Measurements from ENCODE around the gene FBN2.
A peak's percentile ranks its signal among the peaks of the same experiment; 100 is the strongest.

Gene FBN2

DNA sequence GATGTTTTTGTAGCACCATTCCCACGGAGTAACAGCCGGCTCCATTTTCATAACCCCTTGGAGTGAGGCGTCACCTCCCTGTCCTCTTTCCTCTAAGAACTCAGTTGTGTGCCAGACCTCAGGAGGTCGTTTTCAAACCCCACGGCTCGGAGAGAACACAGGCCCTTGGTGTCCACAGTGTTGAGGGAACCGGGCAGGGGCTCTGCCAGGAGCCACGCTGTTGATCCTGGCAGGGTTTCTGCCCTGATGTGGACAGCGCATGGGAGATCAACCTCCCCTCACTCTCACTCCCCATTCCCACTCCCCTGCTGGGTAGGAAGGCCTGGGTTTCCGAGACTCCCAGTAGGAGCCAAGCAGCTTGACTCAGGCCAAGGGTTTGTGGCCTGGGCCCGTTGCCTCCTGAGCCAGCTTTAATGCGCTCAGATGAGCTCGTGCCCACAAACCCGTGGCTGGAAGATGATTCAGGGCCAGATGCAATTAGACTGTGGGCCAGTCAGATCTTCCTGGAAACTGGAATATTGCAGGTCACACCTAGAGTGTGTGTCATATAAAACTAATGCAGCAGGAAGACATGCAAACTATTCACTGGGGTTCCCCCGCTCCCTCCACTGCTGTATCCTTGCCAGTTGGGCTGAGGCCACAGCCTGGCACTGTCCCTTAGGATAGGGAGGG lies 321.0 kb downstream of the FBN2 start:
- TF ChIP-seq, protein P1, sequence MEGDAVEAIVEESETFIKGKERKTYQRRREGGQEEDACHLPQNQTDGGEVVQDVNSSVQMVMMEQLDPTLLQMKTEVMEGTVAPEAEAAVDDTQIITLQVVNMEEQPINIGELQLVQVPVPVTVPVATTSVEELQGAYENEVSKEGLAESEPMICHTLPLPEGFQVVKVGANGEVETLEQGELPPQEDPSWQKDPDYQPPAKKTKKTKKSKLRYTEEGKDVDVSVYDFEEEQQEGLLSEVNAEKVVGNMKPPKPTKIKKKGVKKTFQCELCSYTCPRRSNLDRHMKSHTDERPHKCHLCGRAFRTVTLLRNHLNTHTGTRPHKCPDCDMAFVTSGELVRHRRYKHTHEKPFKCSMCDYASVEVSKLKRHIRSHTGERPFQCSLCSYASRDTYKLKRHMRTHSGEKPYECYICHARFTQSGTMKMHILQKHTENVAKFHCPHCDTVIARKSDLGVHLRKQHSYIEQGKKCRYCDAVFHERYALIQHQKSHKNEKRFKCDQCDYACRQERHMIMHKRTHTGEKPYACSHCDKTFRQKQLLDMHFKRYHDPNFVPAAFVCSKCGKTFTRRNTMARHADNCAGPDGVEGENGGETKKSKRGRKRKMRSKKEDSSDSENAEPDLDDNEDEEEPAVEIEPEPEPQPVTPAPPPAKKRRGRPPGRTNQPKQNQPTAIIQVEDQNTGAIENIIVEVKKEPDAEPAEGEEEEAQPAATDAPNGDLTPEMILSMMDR (IDR thresholded peaks at IDR 0.05; ENCODE audit: low read length, missing control alignments): no peak
- peak; percentile 24 for DNase-seq (ENCODE audit: low read depth)
- H3K4me3 ChIP-seq (replicated peaks; ENCODE audit: low read depth, low read length): no peak overlapping the region

DNA sequence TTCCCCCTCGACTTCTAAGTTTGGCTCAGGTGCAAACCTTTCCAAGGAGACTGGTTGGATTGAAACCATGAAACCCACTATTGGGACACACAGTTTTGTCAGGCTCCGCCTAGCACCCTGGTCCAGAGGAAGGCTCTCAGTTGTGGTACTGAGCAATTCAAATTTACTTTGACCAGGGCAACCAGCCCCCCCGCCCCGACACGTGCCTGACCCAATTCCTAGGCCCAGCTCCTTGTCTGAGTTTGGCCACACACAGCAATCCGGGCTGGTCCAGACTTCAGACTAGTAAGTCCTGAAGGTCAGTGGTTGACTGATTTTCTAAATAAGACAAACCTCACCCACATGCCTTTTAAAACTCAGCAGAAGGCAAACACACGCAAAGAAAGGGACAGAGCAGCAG lies 321.8 kb downstream of the FBN2 start:
- TF ChIP-seq, protein P1 (IDR thresholded peaks at IDR 0.05; ENCODE audit: low read length, missing control alignments): no peak
- DNase-seq (ENCODE audit: low read depth): no peak
- H3K4me3 ChIP-seq (replicated peaks; ENCODE audit: low read depth, low read length): no peak overlapping the region

DNA sequence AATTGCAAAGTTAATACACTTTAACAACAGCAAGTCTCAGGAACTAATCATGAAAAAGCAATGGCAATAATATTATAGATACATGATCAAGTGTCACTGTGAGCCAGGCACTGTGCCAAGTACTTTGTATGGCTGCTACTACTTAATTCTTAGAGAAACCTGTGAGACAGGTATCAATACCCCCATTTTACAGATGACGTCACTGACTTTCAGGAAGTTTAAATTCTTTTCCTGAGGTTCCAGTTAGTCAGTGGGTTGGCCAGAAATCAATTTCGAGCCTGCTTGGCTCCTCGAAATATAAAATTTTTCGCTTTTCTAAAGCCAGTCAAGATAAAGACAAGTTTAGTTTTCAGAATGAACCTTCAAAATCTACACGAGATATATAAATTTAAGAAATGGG lies 324.2 kb downstream of the FBN2 start:
- TF ChIP-seq, protein P1 (IDR thresholded peaks at IDR 0.05; ENCODE audit: low read length, missing control alignments): no peak
- DNase-seq (ENCODE audit: low read depth): no peak
- no peak overlapping the region for H3K4me3 ChIP-seq (replicated peaks; ENCODE audit: low read depth, low read length)

DNA sequence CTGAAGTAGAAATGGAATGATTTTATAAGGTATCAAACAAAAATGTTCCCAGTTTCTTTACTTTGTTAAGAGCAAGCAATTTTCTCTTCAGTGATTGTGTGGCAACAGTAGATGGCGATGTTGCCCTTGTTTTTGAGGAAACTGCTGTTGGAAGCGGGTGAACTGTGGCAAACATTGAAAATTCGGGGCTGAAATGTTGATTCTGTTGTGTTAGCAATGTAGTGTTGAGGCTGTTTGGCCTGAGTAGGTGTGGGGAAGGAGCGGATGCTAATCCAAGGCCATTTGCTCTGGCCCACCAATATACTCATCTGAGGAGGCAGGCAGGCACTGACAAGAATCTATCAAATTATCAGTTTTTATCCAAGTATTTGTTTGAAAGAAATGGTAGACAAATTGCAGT lies 324.7 kb downstream of the FBN2 start:
- peak; percentile 89 for DNase-seq (ENCODE audit: low read depth)
- TF ChIP-seq, protein P1 (IDR thresholded peaks at IDR 0.05; ENCODE audit: low read length, missing control alignments): peak; percentile 82
- no peak overlapping the region for H3K4me3 ChIP-seq (replicated peaks; ENCODE audit: low read depth, low read length)

DNA sequence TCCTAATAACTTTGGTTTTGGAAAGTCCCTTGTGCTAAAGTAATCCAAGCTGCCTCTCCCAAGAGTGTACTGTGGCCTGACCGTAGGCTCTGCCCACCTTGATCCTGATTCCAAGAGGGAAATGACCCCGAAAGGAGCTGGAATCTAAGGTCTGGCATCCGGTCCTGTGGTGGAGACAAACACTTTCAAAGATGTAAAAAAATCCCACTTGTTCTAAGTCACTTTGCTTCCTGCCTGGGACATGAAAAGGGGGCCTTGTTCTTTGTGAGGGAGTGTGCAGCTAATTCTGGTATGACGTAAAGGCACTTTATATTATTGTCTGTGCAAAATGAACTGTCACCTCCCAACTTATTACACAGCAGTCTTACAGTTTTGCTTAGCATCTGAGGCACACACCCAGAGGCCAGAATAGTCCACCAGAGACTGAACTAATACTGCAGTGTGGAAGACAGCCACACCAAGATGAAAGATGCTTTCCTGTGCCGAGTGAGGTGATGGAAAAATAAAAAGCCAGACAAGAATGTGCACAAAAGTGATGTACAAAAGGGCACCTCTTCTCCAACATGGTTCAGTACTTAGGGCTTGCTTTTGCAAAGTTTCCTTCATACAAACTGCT lies 325.7 kb downstream of the FBN2 start:
- H3K4me3 ChIP-seq (replicated peaks; ENCODE audit: low read depth, low read length): no peak overlapping the region
- TF ChIP-seq, protein P1 (IDR thresholded peaks at IDR 0.05; ENCODE audit: low read length, missing control alignments): no peak
- no peak for DNase-seq (ENCODE audit: low read depth)

DNA sequence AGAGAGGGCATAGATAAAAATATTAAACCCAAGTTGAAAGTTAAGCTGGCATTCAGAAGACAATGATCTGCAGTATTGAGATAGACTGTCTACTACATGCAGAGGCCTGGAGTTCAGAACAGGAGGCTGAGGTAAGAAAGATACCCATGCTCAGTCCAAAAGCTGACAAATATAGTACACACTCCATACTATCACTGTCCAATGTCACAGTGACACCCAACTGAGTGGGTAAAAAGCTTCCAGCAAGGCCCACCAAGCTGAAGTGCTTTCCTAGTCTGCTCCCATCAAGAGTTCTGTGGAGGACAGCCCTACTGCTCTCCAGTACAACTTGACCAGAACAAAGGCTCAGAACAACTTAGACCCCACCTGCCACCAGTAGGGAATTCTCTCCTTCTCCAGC lies 329.6 kb downstream of the FBN2 start:
- TF ChIP-seq, protein P1 (IDR thresholded peaks at IDR 0.05; ENCODE audit: low read length, missing control alignments): no peak
- no peak for DNase-seq (ENCODE audit: low read depth)
- no peak overlapping the region for H3K4me3 ChIP-seq (replicated peaks; ENCODE audit: low read depth, low read length)
